HepG2 (cell line): ENCODE results near the gene GSTK1. TPM values are rescaled to one million over a fixed set of nuclear protein-coding genes. Genes with fewer than 3 reads are reported as not detected.

Source experiments
- ATAC-seq: fragments of 200-7000 bp; cut with Tn5 transposase; 3 replicates; pipeline ENCODE4 v1.9.1; 2020; ENCODE audit warnings: mild to moderate bottlenecking, moderate library complexity
- BruUV-seq: library from RNA; stranded (reverse); fragments of 400-500 nt; replicated peaks from 2 replicates; lab custom pipeline; 2021; lab: Mats Ljungman, UMichigan
- CTCF ChIA-PET: fragments of 300-600 bp; formaldehyde crosslinking; extraction: SDS; loops from one replicate; lab custom pipeline; 2021; ENCODE audit warnings: low total read pairs, inconsistent platforms, low intra/inter-chr PET ratio; lab: Yijun Ruan, JAX
- POLR2A ChIA-PET: fragments of 350-600 bp; sonication (Branson Sonifier 250); formaldehyde crosslinking; loops from one replicate; lab custom pipeline; 2020; ENCODE audit warnings: antibody characterized with exemption, inconsistent platforms; lab: Yijun Ruan, JAX
- DNase-seq: peaks from one replicate; pipeline ENCODE4 v3.0.0-alpha.2; 2015; ENCODE audit warnings: low spot score
- FAIRE-seq: peaks from 3 replicates; lab custom pipeline; 2011; peaks lifted over from hg19 to GRCh38; lab: Jason Lieb, UNC
- H2AFZ ChIP-seq: one replicate; pipeline ENCODE4 v1.6.1; 2011; ENCODE audit warnings: low read length, inconsistent platforms
- H3K27ac ChIP-seq: fragments of 300-600 bp; 3 replicates; pipeline ENCODE4 v1.8.0; 2011; ENCODE audit warnings: mixed run types, mild to moderate bottlenecking, mixed read lengths, low read length, inconsistent platforms; ENCODE audit not compliant: insufficient read depth; ENCODE audit errors: extremely low read length
- H3K27me3 ChIP-seq, 2 experiments: fragments of 200-600 bp in 1 of 2; 2 replicates in 1 of 2; 3 replicates in 1 of 2; pipeline versions ENCODE4 v1.6.0 to v1.8.0; 2011; ENCODE audit warnings: low read length in 2 of 2, mild to moderate bottlenecking in 2 of 2, moderate library complexity in 2 of 2, inconsistent platforms in 1 of 2; ENCODE audit not compliant: insufficient read depth in 2 of 2, control insufficient read depth in 1 of 2
- H3K36me3 ChIP-seq, 2 experiments: fragments of 200-600 bp in 1 of 2; replicated peaks in 1 of 2; 2 replicates in 1 of 2; 3 replicates in 1 of 2; pipeline versions ENCODE4 v1.5.1 to v1.8.0; 2011; ENCODE audit warnings: low read length in 2 of 2, inconsistent platforms in 1 of 2; ENCODE audit not compliant: insufficient read depth in 2 of 2, control insufficient read depth in 1 of 2
- H3K4me1 ChIP-seq: 2 replicates; pipeline ENCODE4 v1.5.1; 2012; ENCODE audit warnings: low read length, inconsistent platforms; ENCODE audit not compliant: insufficient read depth
- H3K4me2 ChIP-seq: 2 replicates; pipeline ENCODE4 v1.6.0; 2011; ENCODE audit warnings: low read depth, low read length, inconsistent platforms
- H3K4me3 ChIP-seq, 3 experiments: fragments of 200-600 bp in 1 of 3; sonication (generic), shearing (Covaris generic) in 1 of 3; replicated peaks in 1 of 3; 2 replicates each; pipeline ENCODE4 v1.5.1; 2011 to 2016; ENCODE audit warnings: low read length in 3 of 3, inconsistent platforms in 2 of 3, low read depth in 2 of 3, mild to moderate bottlenecking in 2 of 3, control low read depth in 1 of 3, mixed read lengths in 1 of 3; ENCODE audit not compliant: insufficient read depth in 1 of 3
- H3K79me2 ChIP-seq: one replicate; pipeline ENCODE4 v1.6.1; 2011; ENCODE audit warnings: low read length, inconsistent platforms; ENCODE audit not compliant: insufficient read depth
- H3K9ac ChIP-seq: 2 replicates; pipeline ENCODE4 v1.6.0; 2011; ENCODE audit warnings: mild to moderate bottlenecking, low read depth, low read length, inconsistent platforms; ENCODE audit not compliant: insufficient read depth
- H3K9me3 ChIP-seq: 2 replicates; pipeline ENCODE4 v1.5.1; 2012; ENCODE audit warnings: mild to moderate bottlenecking, low read length
- H4K20me1 ChIP-seq: 2 replicates; pipeline ENCODE4 v1.6.0; 2011; ENCODE audit warnings: inconsistent platforms, mild to moderate bottlenecking, low read length, moderate library complexity; ENCODE audit not compliant: insufficient read depth
- DDIT3 ChIP-seq: sonication (generic); formaldehyde crosslinking; IDR thresholded peaks from 2 replicates; pipeline ENCODE4 v1.4.0; 2020; ENCODE audit warnings: mild to moderate bottlenecking, missing genetic modification reagents
- DMAP1 ChIP-seq: IDR thresholded peaks from 2 replicates; pipeline ENCODE4 v1.6.1; 2016
- ISX ChIP-seq: sonication (generic); formaldehyde crosslinking; conservative IDR thresholded peaks from 2 replicates; pipeline ENCODE4 v1.5.0; 2020; ENCODE audit warnings: missing genetic modification reagents
- KDM3A ChIP-seq: IDR thresholded peaks from 2 replicates; pipeline ENCODE4 v1.6.1; 2018; ENCODE audit warnings: low read depth, missing compliant biosample characterization
- MIXL1 ChIP-seq: IDR thresholded peaks from 2 replicates; pipeline ENCODE4 v1.6.1; 2016
- NR1H2 ChIP-seq: sonication (generic); formaldehyde crosslinking; IDR thresholded peaks from 2 replicates; pipeline ENCODE4 v1.8.1; 2022; ENCODE audit warnings: low read depth, missing genetic modification reagents, borderline replicate concordance
- PRDM15 ChIP-seq: sonication (generic); formaldehyde crosslinking; IDR thresholded peaks from 2 replicates; pipeline ENCODE4 v1.4.0; 2020; ENCODE audit warnings: missing genetic modification reagents
- SOX13 ChIP-seq, 3 experiments: fragments of 450-650 bp in 1 of 3; sonication (generic) in 1 of 3; formaldehyde crosslinking in 1 of 3; IDR thresholded peaks in 2 of 3; conservative IDR thresholded peaks in 1 of 3; 2 replicates each; pipeline versions ENCODE4 v1.5.0 to v1.6.1; 2016 to 2020; ENCODE audit warnings: antibody characterized with exemption in 1 of 3, mild to moderate bottlenecking in 1 of 3, missing compliant biosample characterization in 1 of 3, missing genetic modification reagents in 1 of 3, moderate library complexity in 1 of 3
- TFAP4 ChIP-seq: sonication (generic); IDR thresholded peaks from 2 replicates; pipeline ENCODE4 v1.6.1; 2016; ENCODE audit warnings: low read depth, borderline replicate concordance
- USF2 ChIP-seq, 2 experiments: sonication (generic) in 1 of 2; formaldehyde crosslinking in 1 of 2; IDR thresholded peaks; 2 replicates each; pipeline versions ENCODE4 v1.5.1 to v1.6.1; 2011 to 2020; ENCODE audit warnings: borderline replicate concordance in 1 of 2, low read depth in 1 of 2, low read length in 1 of 2, mild to moderate bottlenecking in 1 of 2, missing genetic modification reagents in 1 of 2, moderate library complexity in 1 of 2
- XBP1 ChIP-seq: sonication (generic); formaldehyde crosslinking; IDR thresholded peaks from 2 replicates; pipeline ENCODE4 v1.5.0; 2020; ENCODE audit warnings: missing genetic modification reagents
- ZNF121 ChIP-seq: sonication (generic); formaldehyde crosslinking; IDR thresholded peaks from 2 replicates; pipeline ENCODE4 v1.5.0; 2020; ENCODE audit warnings: mild to moderate bottlenecking, missing genetic modification reagents
- ZNF18 ChIP-seq: sonication (generic); formaldehyde crosslinking; IDR thresholded peaks from 2 replicates; pipeline ENCODE4 v1.8.0; 2022; ENCODE audit warnings: mild to moderate bottlenecking, missing genetic modification reagents; ENCODE audit not compliant: insufficient replicate concordance
- ZNF350 ChIP-seq: sonication (generic); formaldehyde crosslinking; IDR thresholded peaks from 2 replicates; pipeline ENCODE4 v1.4.0; 2020; ENCODE audit warnings: mild to moderate bottlenecking, low read depth, missing genetic modification reagents, borderline replicate concordance
- WGBS: methylation state at CpG from one replicate; pipeline ENCODE4 v1.1.6; 2017; ENCODE audit warnings: low lambda C conversion rate; 5-methylcytosine and 5-hydroxymethylcytosine counted together
- in situ Hi-C: cut with HindIII; loops from 2 replicates; pipeline ENCODE4 v1.10.0; 2017; ENCODE audit warnings: low pct_unique_long_range_greater_than_20kb; ENCODE audit not compliant: extremely low pct_ligation_motif_present
- intact Hi-C: fragments of 100-400 bp; cut with micrococcal nuclease; formaldehyde crosslinking; loops from one replicate; pipeline ENCODE4 v1.10.0; 2022; ENCODE audit not compliant: unreplicated experiment
- polyA plus RNA-seq, 8 experiments: library from polyadenylated mRNA; depleted of rRNA in 3 of 8; stranded (reverse) in 7 of 8; unstranded in 1 of 8; fragments of >200 nt; fragmentation: Illumina TruSeq in 4 of 8; extraction: Trizol in 4 of 8; gene quantifications; 2 replicates each; pipeline versions ENCODE4 v1.2.1 to v1.2.3, GENCODE V29; 2011 to 2016; ENCODE audit warnings: low read depth in 4 of 8, missing spikeins in 1 of 8, mixed read lengths in 1 of 8; ENCODE audit not compliant: insufficient read depth in 1 of 8
- total RNA-seq, 5 experiments: library from RNA; depleted of rRNA; stranded (reverse); fragments of >200 nt; fragmentation: Illumina TruSeq; extraction: Trizol; gene quantifications; 2 replicates each; pipeline ENCODE4 v1.2.3, GENCODE V29; 2016; ENCODE audit warnings: low read depth in 1 of 5

The GSTK1 gene
- total and polyA plus RNA-seq, 2 of the 13 experiments (the other 11 are each of a cell fraction or from before 2014, with no cell fraction given), result 64.6 to 92.1 TPM

GRCh38 chr7:143280566-143280965 lies 17.3 kb downstream of the GSTK1 start (continued):
- TF ChIP-seq TFAP4, result no peak
- TF ChIP-seq ISX, result no peak
- no peak for TF ChIP-seq SOX13 (IDR thresholded peaks at IDR 0.05)
- TF ChIP-seq SOX13 (CRISPR knock-in tag; conservative IDR thresholded peaks at IDR 0.05 in 1 of 2, IDR thresholded peaks at IDR 0.05 in 1 of 2), result no peak

- 82% methylated on average over 2 of the region's 2 CpGs for WGBS
- intact Hi-C loops (no loop called here), in situ Hi-C loops (no loop called here)
- no peaks in the 10 kb centered on the region for H4K20me1 ChIP-seq
- no peak overlapping the region for H2AFZ ChIP-seq
- BruUV-seq, result no TSS peak
- no peak overlapping the region for H3K4me3 ChIP-seq
- H3K36me3 ChIP-seq, result no peaks in the 10 kb centered on the region
- FAIRE-seq (no peak), ATAC-seq (no peak), DNase-seq (no peak)
- no peaks in the 10 kb centered on the region for H3K79me2 ChIP-seq
- ChIA-PET CTCF (no interaction called here), POLR2A (interaction anchor here (1.3 kb wide), 1 partner anchor 18 kb away, joined by 5 read pairs; the partner anchor contains the start of gene GSTK1)
- H3K9me3 ChIP-seq, result no peaks in the 10 kb centered on the region
- peaks cover 44% of the 10 kb centered on the region for H3K4me1 ChIP-seq
- H3K9ac ChIP-seq, result no peak overlapping the region
- H3K27me3 ChIP-seq, result no peaks in the 10 kb centered on the region
- H3K27ac ChIP-seq, result no peak overlapping the region
- no peak overlapping the region for H3K4me2 ChIP-seq
- TF ChIP-seq ZNF18 (CRISPR knock-in tag) (no peak), USF2 (IDR thresholded peaks at IDR 0.05; ENCODE audit: low read depth, low read length) (no peak), USF2 (CRISPR knock-in tag; IDR thresholded peaks at IDR 0.05; ENCODE audit: borderline replicate concordance) (no peak), ZNF121 (CRISPR knock-in tag) (no peak), MIXL1 (CRISPR knock-in tag) (no peak), NR1H2 (CRISPR knock-in tag) (no peak), DMAP1 (CRISPR knock-in tag) (no peak), PRDM15 (CRISPR knock-in tag) (no peak), XBP1 (no peak), ZNF350 (CRISPR knock-in tag) (no peak), DDIT3 (CRISPR knock-in tag) (no peak), KDM3A (CRISPR knock-in tag) (no peak)
Measured at GRCh38 chr7:143281529-143281928, 18.3 kb downstream of the GSTK1 start.
